Nucleus accumbens (tissue), 56 donors: ENCODE results near the gene HIF3A.
"Not testable (repeated sequence)": the region's sequence is repeated elsewhere in the genome, so short reads cannot be mapped to it uniquely, and the experiment has no call there.

Experiments used
- DNase-seq, 56 donors: peaks; one replicate each; lab custom pipeline; 2025; lab: John Stamatoyannopoulos, UW

HIF3A gene

GRCh38 chr19:46289724-46290619 is 6.9 kb upstream of the HIF3A start:
- DNase-seq = no peak

DNA sequence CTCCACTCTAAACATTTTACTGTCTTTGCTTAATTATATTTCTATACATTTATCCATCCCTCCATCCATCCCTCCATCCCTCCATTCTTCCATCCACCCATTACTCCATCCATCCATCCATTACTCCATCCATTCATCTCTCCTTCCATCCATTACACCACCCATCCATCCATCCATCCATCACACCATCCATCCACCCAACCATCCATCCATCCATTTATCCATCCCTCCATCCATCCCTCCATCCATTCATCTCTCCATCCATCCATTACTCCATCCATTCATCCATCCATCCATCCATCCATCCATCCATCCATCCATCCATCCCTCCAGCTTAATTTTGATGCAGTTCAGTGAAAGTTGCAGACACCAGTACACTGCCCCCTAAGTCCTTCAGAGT is 5.0 kb upstream of the HIF3A start:
- DNase-seq = no peak

GRCh38 chr19:46294494-46294893 is 2.3 kb upstream of the HIF3A start:
- no peak for DNase-seq

DNA sequence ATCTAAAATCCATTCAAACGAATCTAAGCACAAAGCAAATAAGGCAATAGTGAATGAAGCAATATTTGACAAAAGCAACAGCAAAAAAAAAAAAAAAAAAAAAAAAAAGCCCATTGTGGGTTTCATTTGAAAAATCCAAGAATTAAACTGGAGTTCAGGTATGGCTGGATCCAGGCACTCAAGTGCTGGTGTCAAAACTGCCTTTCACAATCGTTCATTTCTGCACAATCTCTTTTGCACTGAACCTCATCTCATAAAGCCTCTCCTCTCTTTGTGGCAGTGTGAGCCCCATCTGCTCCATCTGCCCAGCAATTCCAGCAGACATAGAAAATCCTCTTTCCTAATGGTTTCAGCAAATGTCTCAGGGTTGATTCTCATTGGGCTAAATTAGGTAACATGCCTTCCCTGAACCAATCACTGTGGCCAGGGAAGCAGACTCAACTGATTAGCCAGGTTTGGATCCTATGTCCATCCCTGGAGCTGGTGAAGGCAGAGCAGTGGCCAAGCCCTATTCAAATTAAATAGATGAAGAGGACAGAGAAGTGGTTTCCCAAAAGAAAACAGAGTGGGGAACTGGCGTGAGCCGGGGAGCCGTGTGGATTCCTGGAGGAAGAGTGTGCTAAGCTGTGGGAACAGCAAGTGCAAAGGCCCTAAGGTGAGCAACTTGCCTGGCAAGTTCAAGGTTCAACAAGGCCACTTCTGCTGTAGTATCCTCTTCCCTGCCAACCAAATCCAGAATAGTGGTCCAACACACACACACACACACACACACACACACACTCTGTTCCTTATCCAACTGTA is 1.2 kb upstream of the HIF3A start:
- DNase-seq = no peak

DNA sequence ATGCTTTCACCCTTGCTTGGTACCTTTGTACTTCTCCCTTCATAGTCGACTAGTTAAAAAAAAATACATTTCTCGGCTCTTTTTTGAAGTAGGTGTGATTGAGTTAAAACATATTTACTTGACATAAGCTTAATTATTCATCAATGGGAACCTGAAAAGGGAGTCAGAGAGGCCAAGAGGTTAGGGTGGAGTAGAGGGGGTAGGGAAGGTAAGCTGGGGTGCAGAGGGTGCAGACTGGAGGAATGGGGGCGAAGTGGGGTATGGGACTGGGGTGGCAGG is 701 bp upstream of the HIF3A start:
- DNase-seq = no peak

DNA sequence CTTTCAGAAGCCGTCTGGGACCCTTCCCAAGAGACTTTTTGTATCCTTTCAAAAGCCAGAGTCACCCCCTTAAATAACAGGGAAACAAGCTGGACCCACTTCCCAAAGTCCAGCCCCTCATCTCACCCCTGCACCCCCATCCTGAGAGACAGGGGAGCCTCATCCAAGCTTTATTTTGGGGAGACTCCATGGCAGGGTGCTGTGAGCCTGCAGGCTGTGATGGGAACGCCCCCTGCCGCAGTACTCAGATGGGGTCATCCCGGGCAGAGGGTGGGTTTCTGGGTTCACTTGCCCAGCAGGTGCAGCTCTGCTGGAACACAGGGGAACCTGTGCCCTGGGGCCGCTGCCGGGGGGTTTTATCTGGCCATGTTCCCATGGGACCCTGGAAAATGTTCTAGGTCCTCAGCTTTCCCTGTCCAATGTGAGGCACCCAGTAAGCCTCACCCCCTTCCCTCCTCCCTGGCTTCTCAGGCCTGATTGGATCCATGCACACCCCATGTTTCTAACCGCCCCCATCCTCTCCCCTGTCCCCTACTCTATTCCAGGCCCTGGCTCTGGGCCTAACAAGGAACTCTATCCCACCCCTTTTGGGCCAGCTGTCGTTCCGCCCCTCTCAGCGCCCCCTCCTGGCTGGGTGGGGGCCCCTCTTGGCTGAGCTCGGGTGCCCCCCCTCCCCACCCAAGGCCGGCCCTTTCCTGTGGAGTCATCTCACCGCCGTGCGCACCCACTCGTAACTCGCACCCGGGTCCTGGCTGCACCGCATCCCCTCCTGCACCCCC is 1.0 kb downstream of the HIF3A start:
- peak in 52 of 56 donors; percentile 9 to 77 (median 46) for DNase-seq

GRCh38 chr19:46298479-46299003 is 1.7 kb downstream of the HIF3A start:
- peak in 13 of 56 donors; percentile 26 to 71 (median 53) for DNase-seq

DNA sequence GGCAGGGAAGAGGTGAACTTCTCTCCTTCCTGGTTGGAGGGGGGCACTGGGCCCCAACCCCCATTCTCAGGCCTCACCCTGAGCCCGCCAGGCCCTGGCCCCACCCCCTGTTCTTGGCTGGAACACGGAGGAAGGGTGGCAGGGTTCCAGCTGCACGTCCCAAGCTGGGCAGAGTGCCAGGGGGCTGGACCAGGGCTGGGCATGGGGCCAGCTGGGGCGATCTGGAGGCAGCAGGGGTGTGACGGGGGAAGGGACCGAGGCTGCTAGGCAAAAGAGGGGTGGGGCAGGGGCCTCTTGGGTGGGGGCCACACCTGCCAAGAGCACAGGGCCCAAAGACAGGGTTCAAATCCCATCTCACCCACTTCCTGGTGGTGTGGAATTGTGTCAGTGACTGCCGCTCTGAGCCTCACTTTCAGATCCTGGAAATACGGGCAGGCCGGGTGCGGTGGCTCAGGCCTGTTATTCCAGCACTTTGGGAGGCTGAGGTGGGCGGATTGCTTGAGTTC is 2.2 kb downstream of the HIF3A start:
- peak; percentile 36 to 97 (median 88) for DNase-seq

GRCh38 chr19:46299695-46300094 is 2.9 kb downstream of the HIF3A start:
- DNase-seq = no peak

- DNase-seq = peak in 1 of 56 donors; percentile 13
Observed at GRCh38 chr19:46303322-46303690, 6.5 kb downstream of the HIF3A start.

GRCh38 chr19:46303691-46304397 is 7.0 kb downstream of the HIF3A start:
- peak in 36 of 56 donors; percentile 3 to 74 (median 28) for DNase-seq

DNA sequence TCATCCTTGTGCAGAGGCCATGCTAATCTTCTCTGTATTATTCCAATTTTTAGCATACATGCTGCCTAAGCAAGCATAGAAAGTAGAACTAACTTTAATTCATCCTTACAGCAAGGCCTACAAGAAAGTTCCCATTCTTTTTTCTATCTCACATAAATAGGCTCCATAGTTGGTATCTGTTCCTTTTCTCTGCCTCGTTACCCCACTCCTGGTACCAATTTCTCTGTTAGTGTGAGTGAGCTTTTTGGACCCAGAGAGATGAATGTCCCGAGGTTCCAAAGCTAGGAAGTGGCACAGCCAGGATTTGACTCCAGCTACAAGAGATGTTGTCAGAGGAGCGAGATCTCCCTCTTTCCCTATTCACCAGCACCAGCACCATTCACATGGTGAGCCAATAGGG is 9.7 kb downstream of the HIF3A start:
- no peak for DNase-seq

DNA sequence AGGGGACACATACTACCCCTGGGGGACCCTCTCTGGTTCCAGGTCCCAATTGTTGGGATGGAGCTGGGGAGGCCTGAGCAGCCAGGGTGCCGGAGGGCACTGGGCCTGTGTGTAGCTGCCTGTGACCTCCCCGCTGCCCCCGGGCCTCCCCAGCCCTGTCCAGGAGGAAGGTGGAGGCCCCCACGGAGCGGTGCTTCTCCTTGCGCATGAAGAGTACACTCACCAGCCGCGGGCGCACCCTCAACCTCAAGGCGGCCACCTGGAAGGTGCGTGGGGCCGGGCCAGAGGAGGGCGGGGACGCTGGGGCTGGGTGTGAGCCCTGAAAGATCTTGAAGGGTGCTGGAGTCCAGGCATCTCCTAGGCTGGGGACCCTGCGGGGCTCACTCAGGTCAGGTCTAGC is 11.7 kb downstream of the HIF3A start:
- DNase-seq = no peak

DNA sequence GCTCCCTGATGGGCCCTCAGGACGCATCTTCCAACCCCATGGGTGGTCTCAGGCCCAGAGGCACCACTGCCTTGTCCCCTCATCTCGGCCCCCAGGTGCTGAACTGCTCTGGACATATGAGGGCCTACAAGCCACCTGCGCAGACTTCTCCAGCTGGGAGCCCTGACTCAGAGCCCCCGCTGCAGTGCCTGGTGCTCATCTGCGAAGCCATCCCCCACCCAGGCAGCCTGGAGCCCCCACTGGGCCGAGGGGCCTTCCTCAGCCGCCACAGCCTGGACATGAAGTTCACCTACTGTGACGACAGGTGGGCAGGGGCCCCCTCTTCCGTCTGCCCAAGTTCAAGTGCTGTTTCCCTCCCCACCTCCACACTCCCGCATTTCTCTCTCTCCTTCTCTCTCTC is 12.2 kb downstream of the HIF3A start:
- no peak for DNase-seq

- no peak for DNase-seq
Observed at GRCh38 chr19:46311444-46311843, 14.6 kb downstream of the HIF3A start.

GRCh38 chr19:46313540-46314469 is 17.0 kb downstream of the HIF3A start:
- not testable (repeated sequence) for DNase-seq

GRCh38 chr19:46317339-46317738 is 20.5 kb downstream of the HIF3A start:
- DNase-seq = no peak

DNA sequence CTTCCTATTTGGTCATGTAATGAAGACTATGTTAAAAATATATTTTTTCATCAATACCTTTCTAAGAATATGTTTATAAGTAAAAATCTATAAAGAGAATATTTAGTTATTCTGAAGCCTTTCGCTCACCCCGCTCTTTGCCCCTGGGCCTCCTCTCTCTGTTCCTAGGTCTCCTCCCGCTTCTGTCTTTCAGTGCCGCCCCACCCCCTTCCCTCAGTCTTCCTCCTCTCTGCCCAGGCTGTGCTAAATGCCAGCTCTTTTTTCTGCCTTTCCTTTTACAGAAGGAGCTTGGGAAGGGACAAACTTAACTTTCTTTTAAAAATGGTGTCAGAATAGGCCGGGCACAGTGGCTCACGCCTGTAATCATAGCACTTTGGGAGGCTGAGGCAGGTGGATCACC is 22.8 kb downstream of the HIF3A start:
- DNase-seq = peak in 8 of 56 donors; percentile 3 to 24 (median 9)

DNA sequence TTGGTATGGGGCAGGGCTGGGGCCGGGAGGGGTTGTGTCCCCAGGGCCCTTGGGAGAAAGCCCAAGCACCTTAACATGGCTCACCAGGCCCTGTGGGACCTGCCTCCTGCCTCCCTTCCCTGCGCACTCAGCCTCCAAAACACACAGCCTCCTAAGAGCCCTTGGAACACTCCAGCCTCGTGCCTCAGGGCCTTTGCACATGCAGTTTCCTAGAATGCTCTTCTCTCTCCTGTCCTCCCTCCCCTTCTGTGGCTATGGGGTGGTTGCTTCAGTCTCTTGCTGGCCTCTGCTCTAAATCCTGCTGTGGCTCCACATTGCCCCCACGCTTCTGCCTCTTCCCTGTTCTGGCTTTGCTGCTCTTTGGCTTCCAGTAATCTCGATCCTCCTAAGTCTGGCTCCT is 23.7 kb downstream of the HIF3A start:
- DNase-seq = no peak
